Urothelium cell line (cell line): ENCODE measurements around the gene NCOR2.
A peak's percentile ranks its signal among the peaks of the same experiment; 100 is the strongest.

Experiments used
- DNase-seq: peaks from one replicate; pipeline ENCODE4 v3.0.0; 2011; ENCODE audit warnings: low spot score, mixed read lengths
- FAIRE-seq: peaks from 2 replicates; lab custom pipeline; 2011; peaks lifted over from hg19 to GRCh38; lab: Jason Lieb, UNC

Gene NCOR2

GRCh38 chr12:124577986-124578385 lies 10.6 kb upstream of the NCOR2 start:
- DNase-seq: no peak
- FAIRE-seq: no peak

- no peak for FAIRE-seq
- DNase-seq: no peak
These were observed 10.0 kb upstream of the NCOR2 start for GRCh38 chr12:124577374-124577773.

- FAIRE-seq (no peak), DNase-seq (no peak)
These were observed 8.7 kb upstream of the NCOR2 start for GRCh38 chr12:124576061-124576650.

GRCh38 chr12:124573839-124574786 lies 6.7 kb upstream of the NCOR2 start:
- no peak for FAIRE-seq
- no peak for DNase-seq

GRCh38 chr12:124571556-124571955 lies 4.1 kb upstream of the NCOR2 start:
- no peak for FAIRE-seq
- DNase-seq: no peak

GRCh38 chr12:124570810-124571209 lies 3.4 kb upstream of the NCOR2 start:
- no peak for FAIRE-seq
- DNase-seq: no peak

GRCh38 chr12:124569375-124570148 lies 2.1 kb upstream of the NCOR2 start:
- no peak for FAIRE-seq

GRCh38 chr12:124568431-124569374 lies 1.3 kb upstream of the NCOR2 start:
- peak; percentile 39 for DNase-seq
- no peak for FAIRE-seq

More at GRCh38 chr12:124569375-124570148, 2.1 kb upstream of the NCOR2 start:
- DNase-seq: no peak

GRCh38 chr12:124567673-124568373 lies 411 bp upstream of the NCOR2 start:
- peak; percentile 96 for DNase-seq
- FAIRE-seq: no peak

- DNase-seq: peak; percentile 91
These were observed 1.0 kb downstream of the NCOR2 start for GRCh38 chr12:124566161-124566996.

GRCh38 chr12:124565656-124566160 lies 1.7 kb downstream of the NCOR2 start:
- DNase-seq: no peak
- FAIRE-seq: no peak

More at GRCh38 chr12:124566161-124566996, 1.0 kb downstream of the NCOR2 start:
- FAIRE-seq: peak; percentile 71

- FAIRE-seq (no peak), DNase-seq (peak; percentile 50)
These were observed 2.4 kb downstream of the NCOR2 start for GRCh38 chr12:124564971-124565491.

- FAIRE-seq (no peak), DNase-seq (no peak)
These were observed 3.0 kb downstream of the NCOR2 start for GRCh38 chr12:124564232-124564958.

GRCh38 chr12:124563809-124564208 lies 3.6 kb downstream of the NCOR2 start:
- no peak for FAIRE-seq
- no peak for DNase-seq

GRCh38 chr12:124563401-124563800 lies 4.0 kb downstream of the NCOR2 start:
- FAIRE-seq: no peak
- DNase-seq: no peak

GRCh38 chr12:124562796-124563181 lies 4.6 kb downstream of the NCOR2 start:
- no peak for FAIRE-seq
- no peak for DNase-seq

GRCh38 chr12:124562018-124562795 lies 5.2 kb downstream of the NCOR2 start:
- no peak for FAIRE-seq
- no peak for DNase-seq
